ENCODE data around the gene XCR1. TPM values are rescaled to one million over a fixed set of nuclear protein-coding genes. Genes with fewer than 3 reads are reported as not detected.
A peak's percentile ranks its signal among the peaks of the same experiment; 100 is the strongest.
"Not testable (repeated sequence)": the region's sequence is repeated elsewhere in the genome, so short reads cannot be mapped to it uniquely, and the experiment has no call there.

Gene XCR1
- total RNA-seq, 2 experiments from 2014 or later = not detected

- Mint-ChIP-seq H3K4me3 (no peak overlapping the region), H3K36me3 (ENCODE audit: low read depth) (no peaks in the 10 kb centered on the region), H3K4me1 (peaks cover 21% of the 10 kb centered on the region), H3K9me3 (peaks cover 6% of the 10 kb centered on the region), H3K27me3 (peaks cover 6% of the 10 kb centered on the region), H3K27ac (no peak overlapping the region)
- CTCF ChIA-PET = interaction anchor here (0.7 kb wide), 1 partner anchor 198 kb away, joined by 3 read pairs; no protein-coding TSS in a partner anchor
- no peak for DNase-seq
- POLR2A ChIA-PET = no interaction called here
Observed at GRCh38 chr3:46013316-46014094, 13.8 kb downstream of the XCR1 start.

- Mint-ChIP-seq H3K4me3 (no peak overlapping the region), H3K9me3 (peaks cover 6% of the 10 kb centered on the region), H3K4me1 (peaks cover 14% of the 10 kb centered on the region), H3K27me3 (peaks cover 6% of the 10 kb centered on the region), H3K27ac (no peak overlapping the region), H3K36me3 (ENCODE audit: low read depth) (no peaks in the 10 kb centered on the region)
- CTCF ChIA-PET = no interaction called here
- DNase-seq = no peak
- POLR2A ChIA-PET = no interaction called here
Observed at GRCh38 chr3:46012246-46012645, 15.0 kb downstream of the XCR1 start.

- ChIA-PET CTCF (interaction anchor here (0.7 kb wide), 1 partner anchor 9 kb away, joined by 3 read pairs; no protein-coding TSS in a partner anchor), POLR2A (no interaction called here)
- Mint-ChIP-seq H3K4me1 (peaks cover 13% of the 10 kb centered on the region), H3K27me3 (peaks cover 6% of the 10 kb centered on the region), H3K4me3 (no peak overlapping the region), H3K36me3 (ENCODE audit: low read depth) (no peaks in the 10 kb centered on the region), H3K9me3 (peaks cover 6% of the 10 kb centered on the region), H3K27ac (no peak overlapping the region)
- DNase-seq = no peak
Observed at GRCh38 chr3:46010519-46011113, 16.7 kb downstream of the XCR1 start.

- POLR2A ChIA-PET = no interaction called here
- peaks cover 3% of the 10 kb centered on the region for H3K9me3 Mint-ChIP-seq
- CTCF ChIA-PET = no interaction called here
- H3K4me1 Mint-ChIP-seq = peaks cover 8% of the 10 kb centered on the region
- DNase-seq = no peak
- no peak overlapping the region for H3K27ac Mint-ChIP-seq
- H3K27me3 Mint-ChIP-seq = peaks cover 2% of the 10 kb centered on the region
- H3K4me3 Mint-ChIP-seq = no peak overlapping the region
- H3K36me3 Mint-ChIP-seq (ENCODE audit: low read depth) = peaks cover 2% of the 10 kb centered on the region
Observed at GRCh38 chr3:46008058-46008457, 19.2 kb downstream of the XCR1 start.

- ChIA-PET POLR2A (no interaction called here), CTCF (interaction anchor here (0.8 kb wide), 1 partner anchor 71 kb away, joined by 3 read pairs; no protein-coding TSS in a partner anchor)
- no peaks in the 10 kb centered on the region for H3K27me3 Mint-ChIP-seq
Observed at GRCh38 chr3:46007280-46007679, 20.0 kb downstream of the XCR1 start.

GRCh38 chr3:46006238-46007032, 20.8 kb downstream of the XCR1 start:
- ChIA-PET CTCF (interaction anchor here (0.8 kb wide), 1 partner anchor 71 kb away, joined by 3 read pairs; no protein-coding TSS in a partner anchor), POLR2A (no interaction called here)
- DNase-seq = no peak
- no peaks in the 10 kb centered on the region for H3K27me3 Mint-ChIP-seq
- no peaks in the 10 kb centered on the region for H3K9me3 Mint-ChIP-seq
- no peak overlapping the region for H3K27ac Mint-ChIP-seq
- peaks cover 2% of the 10 kb centered on the region for H3K36me3 Mint-ChIP-seq (ENCODE audit: low read depth)
- peaks cover 6% of the 10 kb centered on the region for H3K4me1 Mint-ChIP-seq
- H3K4me3 Mint-ChIP-seq = no peak overlapping the region

More at GRCh38 chr3:46007280-46007679, 20.0 kb downstream of the XCR1 start:
- peaks cover 6% of the 10 kb centered on the region for H3K4me1 Mint-ChIP-seq
- peaks cover 1% of the 10 kb centered on the region for H3K9me3 Mint-ChIP-seq
- H3K27ac Mint-ChIP-seq = no peak overlapping the region
- H3K36me3 Mint-ChIP-seq (ENCODE audit: low read depth) = peaks cover 2% of the 10 kb centered on the region
- no peak for DNase-seq
- H3K4me3 Mint-ChIP-seq = no peak overlapping the region

- H3K4me1 Mint-ChIP-seq; DNase-seq; H3K27me3 Mint-ChIP-seq; H3K36me3 Mint-ChIP-seq (ENCODE audit: low read depth); POLR2A ChIA-PET; H3K27ac Mint-ChIP-seq; H3K4me3 Mint-ChIP-seq; H3K9me3 Mint-ChIP-seq: not testable (repeated sequence)
- CTCF ChIA-PET = interaction anchor here (0.6 kb wide), 1 partner anchor 1229 kb away, joined by 3 read pairs; no protein-coding TSS in a partner anchor
Observed at GRCh38 chr3:46003706-46004105, 23.6 kb downstream of the XCR1 start.

GRCh38 chr3:46001178-46001577, 26.1 kb downstream of the XCR1 start:
- DNase-seq = no peak

GRCh38 chr3:45997942-45998341, 29.3 kb downstream of the XCR1 start:
- H3K4me3 Mint-ChIP-seq = no peak overlapping the region
- H3K27me3 Mint-ChIP-seq = peaks cover 8% of the 10 kb centered on the region
- H3K9me3 Mint-ChIP-seq = peaks cover 4% of the 10 kb centered on the region
- no peak for DNase-seq
- H3K36me3 Mint-ChIP-seq (ENCODE audit: low read depth) = peaks cover 17% of the 10 kb centered on the region
- no peak overlapping the region for H3K27ac Mint-ChIP-seq
- POLR2A ChIA-PET = interaction anchor here (10.6 kb wide), 1 partner anchor 19 kb away, joined by 177 read pairs; no protein-coding TSS in a partner anchor
- CTCF ChIA-PET = no interaction called here
- H3K4me1 Mint-ChIP-seq = peaks cover 26% of the 10 kb centered on the region

More at GRCh38 chr3:46001178-46001577, 26.1 kb downstream of the XCR1 start:
- Mint-ChIP-seq H3K4me1 (peaks cover 9% of the 10 kb centered on the region), H3K36me3 (ENCODE audit: low read depth) (peaks cover 14% of the 10 kb centered on the region), H3K4me3 (no peak overlapping the region), H3K27ac (no peak overlapping the region), H3K27me3 (peaks cover 8% of the 10 kb centered on the region), H3K9me3 (peaks cover 4% of the 10 kb centered on the region)
- ChIA-PET POLR2A (no interaction called here), CTCF (no interaction called here)

GRCh38 chr3:45997499-45997898, 29.8 kb downstream of the XCR1 start:
- Mint-ChIP-seq H3K4me1 (peaks cover 30% of the 10 kb centered on the region), H3K36me3 (ENCODE audit: low read depth) (peaks cover 20% of the 10 kb centered on the region)
- H3K4me3 Mint-ChIP-seq, H3K9me3 Mint-ChIP-seq, CTCF ChIA-PET, H3K27ac Mint-ChIP-seq, H3K27me3 Mint-ChIP-seq, DNase-seq: not testable (repeated sequence)
- POLR2A ChIA-PET = interaction anchor here (1.4 to 10.6 kb wide), 3 partner anchors 18 to 67 kb away, joined by 3 to 177 read pairs (median 119); no protein-coding TSS in a partner anchor

GRCh38 chr3:45995236-45996192, 31.8 kb downstream of the XCR1 start, which contains the start of gene FYCO1:
FYCO1 (minus strand) TSS chr3:45995824; CDS start chr3:45984910, 10,914 bp downstream.
- ChIA-PET POLR2A (interaction anchor here (0.9 to 10.6 kb wide), 18 partner anchors 10 to 375 kb away, joined by 3 to 177 read pairs (median 10); partner anchors contain the start of genes CCR1, CCR5 and CXCR6), CTCF (interaction anchor here (0.8 to 2.9 kb wide), 9 partner anchors 14 to 302 kb away, joined by 3 to 13 read pairs (median 4); partner anchors contain the start of gene CXCR6)
- peaks cover 4% of the 10 kb centered on the region for H3K9me3 Mint-ChIP-seq
- H3K4me1 Mint-ChIP-seq = peaks cover 46% of the 10 kb centered on the region
- H3K36me3 Mint-ChIP-seq (ENCODE audit: low read depth) = peaks cover 35% of the 10 kb centered on the region
- H3K27ac Mint-ChIP-seq = peak within 1 kb of the TSS; percentile 93
- DNase-seq = peak; percentile 91
- H3K27me3 Mint-ChIP-seq = peaks cover 8% of the 10 kb centered on the region
- peak within 1 kb of the TSS; percentile 84 for H3K4me3 Mint-ChIP-seq
